B cell (primary cell): ENCODE data around the gene DPYD. TPM values are rescaled to one million over a fixed set of nuclear protein-coding genes. Genes with fewer than 3 reads are reported as not detected.

Experiments
- ATAC-seq: fragments of 200-7000 bp; cut with Tn5 transposase; one replicate; pipeline ENCODE4 v1.10.0; 2021; ENCODE audit warnings: low read depth, mild to moderate bottlenecking, moderate number of reproducible peaks, moderate library complexity
- CTCF ChIA-PET: fragments of 350-600 bp; sonication (Branson Sonifier 250); formaldehyde crosslinking; loops from one replicate; lab custom pipeline; 2021; ENCODE audit warnings: antibody characterized with exemption, inconsistent platforms; lab: Charles Lee
- POLR2A ChIA-PET: fragments of 350-600 bp; sonication (Branson Sonifier 250); formaldehyde crosslinking; loops from one replicate; lab custom pipeline; 2021; ENCODE audit warnings: antibody characterized with exemption; lab: Charles Lee
- DNase-seq: peaks from one replicate; pipeline ENCODE4 v3.0.0; 2013
- H2AFZ ChIP-seq: 2 replicates; pipeline ENCODE4 v1.6.1; 2012; ENCODE audit warnings: mild to moderate bottlenecking, low read depth, low read length; ENCODE audit not compliant: insufficient read depth, poor library complexity, severe bottlenecking
- H3K27ac ChIP-seq, 2 donors: 1 replicate in 1 of 2; 2 replicates in 1 of 2; pipeline ENCODE4 v1.5.1; 2012 to 2013; ENCODE audit warnings: low read length in 2 of 2, mild to moderate bottlenecking in 2 of 2, moderate library complexity in 1 of 2
- H3K27me3 ChIP-seq, 4 experiments: fragments of 200-600 bp in 1 of 4; sonication (generic) in 1 of 4; replicated peaks in 1 of 4; 1 replicate in 2 of 4; 2 replicates in 2 of 4; pipeline versions ENCODE4 v1.6.1 to v1.7.0; 2013 to 2016; ENCODE audit warnings: low read length in 3 of 4, mild to moderate bottlenecking in 2 of 4, mixed read lengths in 1 of 4, moderate library complexity in 1 of 4; ENCODE audit not compliant: insufficient read depth in 4 of 4, control insufficient read depth in 3 of 4; ENCODE audit errors: control extremely low read depth in 1 of 4
- H3K36me3 ChIP-seq, 2 experiments: replicated peaks in 1 of 2; 1 replicate in 1 of 2; 2 replicates in 1 of 2; pipeline versions ENCODE4 v1.6.1 to v1.7.1; 2013; ENCODE audit warnings: low read length in 1 of 2; ENCODE audit not compliant: insufficient read depth in 2 of 2, control insufficient read depth in 1 of 2; ENCODE audit errors: control extremely low read depth in 1 of 2, extremely low read depth in 1 of 2
- H3K4me1 ChIP-seq, 2 donors: fragments of 200-600 bp in 1 of 2; sonication (generic) in 1 of 2; 1 replicate in 1 of 2; 2 replicates in 1 of 2; pipeline versions ENCODE4 v1.5.1 to v1.6.1; 2013 to 2017; ENCODE audit warnings: low read length in 2 of 2; ENCODE audit not compliant: control insufficient read depth in 2 of 2, insufficient read depth in 2 of 2
- H3K4me2 ChIP-seq: replicated peaks from 2 replicates; pipeline ENCODE3; 2012; ENCODE audit warnings: mild to moderate bottlenecking, low read depth, low read length; ENCODE audit not compliant: poor library complexity, severe bottlenecking
- H3K4me3 ChIP-seq, 5 experiments: fragments of 200-600 bp in 1 of 5; sonication (generic) in 1 of 5; 1 replicate in 3 of 5; 2 replicates in 2 of 5; pipeline versions ENCODE4 v1.5.1 to v1.7.0; 2011 to 2016; ENCODE audit warnings: low read length in 4 of 5, mild to moderate bottlenecking in 4 of 5, low read depth in 2 of 5, control low read depth in 1 of 5, moderate library complexity in 1 of 5; ENCODE audit not compliant: insufficient read depth in 1 of 5; ENCODE audit errors: control extremely low read depth in 1 of 5, extremely low read depth in 1 of 5
- H3K79me2 ChIP-seq: fragments of 200-600 bp; sonication (generic); one replicate; pipeline ENCODE4 v1.6.0; 2016; ENCODE audit warnings: low read length; ENCODE audit not compliant: control insufficient read depth, insufficient read depth
- H3K9ac ChIP-seq: fragments of 200-600 bp; sonication (generic); 2 replicates; pipeline ENCODE4 v1.6.1; 2017; ENCODE audit warnings: mild to moderate bottlenecking, low read length, moderate library complexity
- H3K9me3 ChIP-seq, 3 donors: one replicate each; pipeline versions ENCODE4 v1.6.1 to v1.7.1; 2013; ENCODE audit warnings: low read length in 2 of 3; ENCODE audit not compliant: control insufficient read depth in 2 of 3, insufficient read depth in 1 of 3; ENCODE audit errors: control extremely low read depth in 1 of 3
- H4K20me1 ChIP-seq: 2 replicates; pipeline ENCODE4 v1.6.0; 2012; ENCODE audit warnings: mild to moderate bottlenecking, low read length; ENCODE audit not compliant: insufficient read depth, control insufficient read depth, poor library complexity, severe bottlenecking
- H3K27ac Mint-ChIP-seq: one replicate; pipeline ENCODE4 v1.8.0; 2021; ENCODE audit warnings: mixed read lengths
- H3K27me3 Mint-ChIP-seq: one replicate; pipeline ENCODE4 v1.8.0; 2021; ENCODE audit warnings: mixed read lengths
- H3K4me1 Mint-ChIP-seq: one replicate; pipeline ENCODE4 v1.8.0; 2021; ENCODE audit warnings: mixed read lengths
- H3K4me3 Mint-ChIP-seq: one replicate; pipeline ENCODE4 v1.8.0; 2021; ENCODE audit warnings: mixed read lengths
- H3K9me3 Mint-ChIP-seq: one replicate; pipeline ENCODE4 v1.8.0; 2022; ENCODE audit warnings: mixed read lengths; ENCODE audit not compliant: insufficient read depth
- EZH2 ChIP-seq: IDR thresholded peaks from 2 replicates; pipeline ENCODE4 v1.6.1; 2012; ENCODE audit warnings: borderline replicate concordance, low read depth, mild to moderate bottlenecking, moderate library complexity, low read length; ENCODE audit not compliant: insufficient read depth, poor library complexity, severe bottlenecking
- WGBS: methylation state at CpG from one replicate; pipeline ENCODE4 v1.1.5; 2013; ENCODE audit warnings: missing lambda C conversion rate; ENCODE audit not compliant: insufficient coverage; 5-methylcytosine and 5-hydroxymethylcytosine counted together
- intact Hi-C: fragments of 100-400 bp; cut with micrococcal nuclease; formaldehyde crosslinking; loops from one replicate; pipeline ENCODE4 v1.10.0; 2022
- polyA plus RNA-seq: library from polyadenylated mRNA; depleted of rRNA; stranded (reverse); fragments of >200 nt; gene quantifications from 2 replicates; pipeline ENCODE4 v1.2.3, GENCODE V29; 2012
- total RNA-seq, 2 donors: library from RNA; stranded (reverse); fragments of 120-200 nt in 1 of 2; gene quantifications; 1 replicate in 1 of 2; 2 replicates in 1 of 2; pipeline versions ENCODE4 v1.2.3 to v1.2.4, GENCODE V29; 2013 to 2022
- TF ChIP-seq, protein P1 (sequence below): fragments of 200-600 bp; IDR thresholded peaks from one replicate; pipeline ENCODE4 v1.8.0; 2022; ENCODE audit warnings: antibody characterized with exemption, mild to moderate bottlenecking

The DPYD gene
- total and polyA plus RNA-seq, 2 donors (not counting 1 experiment from before 2014, with no cell fraction given): 4.2 to 19.0 TPM

DNA sequence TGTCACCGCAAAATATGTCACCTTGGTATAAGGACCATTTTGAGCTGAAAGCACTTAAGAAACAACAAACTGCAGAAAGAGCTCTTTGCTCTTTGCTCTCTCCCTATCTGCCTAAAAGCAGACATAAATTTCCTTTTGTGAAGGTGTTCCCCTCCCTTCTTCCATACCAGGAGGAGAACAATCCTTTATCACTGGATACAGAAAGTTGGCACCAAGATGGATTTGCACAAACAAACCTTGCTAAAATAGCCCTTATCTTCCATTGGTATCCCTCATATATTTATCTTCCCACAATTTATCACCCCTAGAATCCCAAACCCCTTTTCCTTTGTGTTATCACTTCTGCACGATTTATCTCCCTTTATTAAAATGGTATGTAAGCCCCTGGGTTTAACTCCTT is 51.4 kb downstream of the DPYD start:
- H3K27me3 Mint-ChIP-seq: no peaks in the 10 kb centered on the region
- POLR2A ChIA-PET: no interaction called here
- no peaks in the 10 kb centered on the region for H4K20me1 ChIP-seq

DNA sequence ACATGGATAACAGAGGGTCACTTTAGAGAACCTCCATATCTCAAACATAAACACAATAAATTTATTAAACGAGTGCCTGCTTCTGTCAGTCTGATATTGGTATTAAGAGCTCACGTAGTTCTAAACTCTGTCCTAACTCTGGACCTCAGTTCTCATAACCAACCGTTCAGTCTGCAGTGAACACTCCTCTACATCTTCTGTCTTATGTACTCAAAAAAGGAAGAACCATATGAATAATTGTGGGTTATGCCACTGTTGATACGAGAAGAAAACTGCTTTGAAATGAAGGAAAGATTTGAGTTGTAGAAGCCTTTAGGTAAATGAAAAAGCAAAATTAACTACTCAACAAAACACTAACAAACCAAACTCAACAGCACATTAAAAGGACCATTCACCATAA is 53.7 kb downstream of the DPYD start:
- CTCF ChIA-PET: no interaction called here
- Histone ChIP-seq H3K4me1 (peaks cover 0 to 7% of the 10 kb centered on the region in 2 donors), H3K79me2 (no peaks in the 10 kb centered on the region), H3K9me3 (no peaks in the 10 kb centered on the region), H4K20me1 (no peaks in the 10 kb centered on the region), H3K4me2 (no peak overlapping the region), H3K36me3 (no peaks in the 10 kb centered on the region), H3K4me3 (no peak overlapping the region), H3K27ac (no peak overlapping the region), H3K27me3 (no peaks in the 10 kb centered on the region), H3K9ac (no peak overlapping the region), H2AFZ (no peak overlapping the region)
- POLR2A ChIA-PET: no interaction called here
- Mint-ChIP-seq H3K27me3 (no peaks in the 10 kb centered on the region), H3K4me3 (no peak overlapping the region), H3K4me1 (peaks cover 10% of the 10 kb centered on the region), H3K9me3 (no peaks in the 10 kb centered on the region), H3K27ac (no peak overlapping the region)
- DNase-seq: no peak
- intact Hi-C loops: no loop called here
- WGBS: no CpG with 5 or more reads among the region's 4 CpGs
- ATAC-seq: no peak
- TF ChIP-seq, protein P1, sequence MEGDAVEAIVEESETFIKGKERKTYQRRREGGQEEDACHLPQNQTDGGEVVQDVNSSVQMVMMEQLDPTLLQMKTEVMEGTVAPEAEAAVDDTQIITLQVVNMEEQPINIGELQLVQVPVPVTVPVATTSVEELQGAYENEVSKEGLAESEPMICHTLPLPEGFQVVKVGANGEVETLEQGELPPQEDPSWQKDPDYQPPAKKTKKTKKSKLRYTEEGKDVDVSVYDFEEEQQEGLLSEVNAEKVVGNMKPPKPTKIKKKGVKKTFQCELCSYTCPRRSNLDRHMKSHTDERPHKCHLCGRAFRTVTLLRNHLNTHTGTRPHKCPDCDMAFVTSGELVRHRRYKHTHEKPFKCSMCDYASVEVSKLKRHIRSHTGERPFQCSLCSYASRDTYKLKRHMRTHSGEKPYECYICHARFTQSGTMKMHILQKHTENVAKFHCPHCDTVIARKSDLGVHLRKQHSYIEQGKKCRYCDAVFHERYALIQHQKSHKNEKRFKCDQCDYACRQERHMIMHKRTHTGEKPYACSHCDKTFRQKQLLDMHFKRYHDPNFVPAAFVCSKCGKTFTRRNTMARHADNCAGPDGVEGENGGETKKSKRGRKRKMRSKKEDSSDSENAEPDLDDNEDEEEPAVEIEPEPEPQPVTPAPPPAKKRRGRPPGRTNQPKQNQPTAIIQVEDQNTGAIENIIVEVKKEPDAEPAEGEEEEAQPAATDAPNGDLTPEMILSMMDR: no peak
- no peak for TF ChIP-seq EZH2

More for the DNA sequence above, 51.4 kb downstream of the DPYD start:
- DNase-seq (no peak), ATAC-seq (no peak)
- H3K79me2 ChIP-seq: no peaks in the 10 kb centered on the region
- H3K27me3 ChIP-seq: no peaks in the 10 kb centered on the region
- WGBS: no CpG with 5 or more reads among the region's 2 CpGs
- H3K9ac ChIP-seq: no peak overlapping the region
- no peaks in the 10 kb centered on the region for H3K9me3 ChIP-seq
- CTCF ChIA-PET: no interaction called here
- peaks cover 0 to 6% of the 10 kb centered on the region in 2 donors for H3K4me1 ChIP-seq
- H3K36me3 ChIP-seq: no peaks in the 10 kb centered on the region
- no peak overlapping the region for H3K4me2 ChIP-seq
- no peak overlapping the region for H3K27ac ChIP-seq
- intact Hi-C loops: no loop called here
- H3K4me3 ChIP-seq: no peak overlapping the region
- TF ChIP-seq EZH2: no peak
- TF ChIP-seq, protein P1: no peak
- no peak overlapping the region for H2AFZ ChIP-seq
- no peaks in the 10 kb centered on the region for H3K9me3 Mint-ChIP-seq
- H3K4me3 Mint-ChIP-seq: no peak overlapping the region
- no peak overlapping the region for H3K27ac Mint-ChIP-seq
- H3K4me1 Mint-ChIP-seq: peaks cover 5% of the 10 kb centered on the region
